ENCODE results near the gene CCR2. TPM values are rescaled to one million over a fixed set of nuclear protein-coding genes. Genes with fewer than 3 reads are reported as not detected.

Gene CCR2
- polyA plus RNA-seq, 3 donors, result 20.5 to 181 (median 145) TPM

- no peak for DNase-seq
- TF ChIP-seq CTCF (IDR thresholded peaks at IDR 0.05), result no peak
- intact Hi-C loops (cut with micrococcal nuclease), result no loop called here
Observed at GRCh38 chr3:46334741-46335478, 19.0 kb upstream of the CCR2 start.

GRCh38 chr3:46335541-46335940 lies 18.4 kb upstream of the CCR2 start:
- Mint-ChIP-seq H3K4me1 (peaks cover 34% of the 10 kb centered on the region), H3K4me3 (no peak overlapping the region), H3K36me3 (peaks cover 6 to 22% of the 10 kb centered on the region in 2 donors), H3K9me3 (peaks cover 19 to 26% (median 23%) of the 10 kb centered on the region in 7 donors), H3K27ac (no peak overlapping the region), H3K27me3 (ENCODE audit: low read depth in 3 of 3) (peaks cover 1 to 2% (median 2%) of the 10 kb centered on the region in 3 donors)
- H3K4me3 ChIP-seq (replicated peaks in 1 of 3; ENCODE audit: low read depth in 2 of 3, low read length in 3 of 3), result no peak overlapping the region
- H3K4me2 ChIP-seq (replicated peaks; ENCODE audit: extremely low read depth, low read length, poor library complexity, severe bottlenecking), result no peak overlapping the region
- no peaks in the 10 kb centered on the region for H3K27me3 ChIP-seq (ENCODE audit: control insufficient read depth in 2 of 2, insufficient read depth in 2 of 2, low read length in 2 of 2)
- no peaks in the 10 kb centered on the region for H3K79me2 ChIP-seq (ENCODE audit: insufficient read depth, low read length)
- WGBS (ENCODE audit: insufficient coverage), result no CpG with 5 or more reads among the region's 3 CpGs
- H4K20me1 ChIP-seq (ENCODE audit: insufficient read depth, low read length), result no peaks in the 10 kb centered on the region
- peaks cover 16 to 27% of the 10 kb centered on the region in 2 donors for H3K4me1 ChIP-seq (ENCODE audit: control insufficient read depth in 1 of 2, insufficient read depth in 2 of 2, low read length in 2 of 2)
- H3K27ac ChIP-seq (ENCODE audit: low read depth in 1 of 2, low read length in 2 of 2), result no peak overlapping the region
- intact Hi-C loops (cut with micrococcal nuclease), result no loop called here
- H3K9me3 ChIP-seq (replicated peaks in 1 of 2; ENCODE audit: control insufficient read depth in 1 of 2, insufficient read depth in 1 of 2, low read length in 2 of 2), result peaks cover 19 to 23% of the 10 kb centered on the region in 2 donors
- H3K9ac ChIP-seq (ENCODE audit: insufficient read depth, low read length, poor library complexity, severe bottlenecking), result no peak overlapping the region
- no peak for TF ChIP-seq CTCF (IDR thresholded peaks at IDR 0.05)
- H3K36me3 ChIP-seq (replicated peaks in 1 of 2; ENCODE audit: control insufficient read depth in 1 of 2, insufficient read depth in 2 of 2, low read length in 2 of 2), result peaks cover 0 to 12% of the 10 kb centered on the region in 2 donors
- no peak overlapping the region for H2AFZ ChIP-seq (ENCODE audit: insufficient read depth, low read depth, low read length, poor library complexity, severe bottlenecking)
- no peak for DNase-seq

More at GRCh38 chr3:46334741-46335478, 19.0 kb upstream of the CCR2 start:
- H3K27me3 ChIP-seq (ENCODE audit: control insufficient read depth in 2 of 2, insufficient read depth in 2 of 2, low read length in 2 of 2), result no peaks in the 10 kb centered on the region
- H3K4me2 ChIP-seq (replicated peaks; ENCODE audit: extremely low read depth, low read length, poor library complexity, severe bottlenecking), result no peak overlapping the region
- H3K4me1 Mint-ChIP-seq, result peaks cover 34% of the 10 kb centered on the region
- H3K9me3 Mint-ChIP-seq, result peaks cover 17 to 24% (median 21%) of the 10 kb centered on the region in 7 donors
- H3K4me3 ChIP-seq (replicated peaks in 1 of 3; ENCODE audit: low read depth in 2 of 3, low read length in 3 of 3), result no peak overlapping the region
- no peak overlapping the region for H3K27ac Mint-ChIP-seq
- H3K27me3 Mint-ChIP-seq (ENCODE audit: low read depth in 3 of 3), result peaks cover 1 to 2% (median 2%) of the 10 kb centered on the region in 3 donors
- peaks cover 0 to 12% of the 10 kb centered on the region in 2 donors for H3K36me3 ChIP-seq (replicated peaks in 1 of 2; ENCODE audit: control insufficient read depth in 1 of 2, insufficient read depth in 2 of 2, low read length in 2 of 2)
- H3K4me1 ChIP-seq (ENCODE audit: control insufficient read depth in 1 of 2, insufficient read depth in 2 of 2, low read length in 2 of 2), result peaks cover 16 to 27% of the 10 kb centered on the region in 2 donors
- H3K36me3 Mint-ChIP-seq, result peaks cover 6 to 21% of the 10 kb centered on the region in 2 donors
- no peak overlapping the region for H3K27ac ChIP-seq (ENCODE audit: low read depth in 1 of 2, low read length in 2 of 2)
- peaks cover 18 to 20% of the 10 kb centered on the region in 2 donors for H3K9me3 ChIP-seq (replicated peaks in 1 of 2; ENCODE audit: control insufficient read depth in 1 of 2, insufficient read depth in 1 of 2, low read length in 2 of 2)
- no CpG with 5 or more reads among the region's 4 CpGs for WGBS (ENCODE audit: insufficient coverage)
- H2AFZ ChIP-seq (ENCODE audit: insufficient read depth, low read depth, low read length, poor library complexity, severe bottlenecking), result no peak overlapping the region
- H3K79me2 ChIP-seq (ENCODE audit: insufficient read depth, low read length), result no peaks in the 10 kb centered on the region
- no peak overlapping the region for H3K4me3 Mint-ChIP-seq
- no peak overlapping the region for H3K9ac ChIP-seq (ENCODE audit: insufficient read depth, low read length, poor library complexity, severe bottlenecking)
- H4K20me1 ChIP-seq (ENCODE audit: insufficient read depth, low read length), result no peaks in the 10 kb centered on the region

All from CD14-positive monocyte (primary cell).